GM19035 (cell line): ENCODE data around the gene NFIC.
"Not testable (repeated sequence)": the region's sequence is repeated elsewhere in the genome, so short reads cannot be mapped to it uniquely, and the experiment has no call there.

Experiments used
- ATAC-seq: cut with Tn5 transposase; IDR thresholded peaks from one replicate; pipeline ENCODE4 v1.9.1; 2021; ENCODE audit not compliant: unreplicated experiment

Gene NFIC

DNA sequence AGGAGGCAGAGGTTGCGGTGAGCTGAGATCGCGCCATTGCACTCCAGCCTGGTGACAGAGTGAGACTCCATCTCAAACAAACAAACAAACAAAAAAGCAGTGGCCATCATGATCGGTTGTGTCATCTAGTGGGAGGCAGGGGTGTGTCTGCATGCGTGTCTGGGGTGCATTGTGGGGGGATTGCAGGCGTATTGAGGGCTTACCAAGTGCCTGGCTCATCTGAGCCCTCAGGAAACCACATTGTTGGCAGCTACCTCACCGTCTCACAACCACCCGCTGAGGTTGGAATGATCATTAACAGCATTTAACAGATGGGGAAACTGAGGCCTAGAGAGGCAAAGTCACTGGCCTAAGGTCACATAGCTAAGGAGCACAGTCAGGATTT, 30.5 kb downstream of the NFIC start:
- no peak for ATAC-seq

DNA sequence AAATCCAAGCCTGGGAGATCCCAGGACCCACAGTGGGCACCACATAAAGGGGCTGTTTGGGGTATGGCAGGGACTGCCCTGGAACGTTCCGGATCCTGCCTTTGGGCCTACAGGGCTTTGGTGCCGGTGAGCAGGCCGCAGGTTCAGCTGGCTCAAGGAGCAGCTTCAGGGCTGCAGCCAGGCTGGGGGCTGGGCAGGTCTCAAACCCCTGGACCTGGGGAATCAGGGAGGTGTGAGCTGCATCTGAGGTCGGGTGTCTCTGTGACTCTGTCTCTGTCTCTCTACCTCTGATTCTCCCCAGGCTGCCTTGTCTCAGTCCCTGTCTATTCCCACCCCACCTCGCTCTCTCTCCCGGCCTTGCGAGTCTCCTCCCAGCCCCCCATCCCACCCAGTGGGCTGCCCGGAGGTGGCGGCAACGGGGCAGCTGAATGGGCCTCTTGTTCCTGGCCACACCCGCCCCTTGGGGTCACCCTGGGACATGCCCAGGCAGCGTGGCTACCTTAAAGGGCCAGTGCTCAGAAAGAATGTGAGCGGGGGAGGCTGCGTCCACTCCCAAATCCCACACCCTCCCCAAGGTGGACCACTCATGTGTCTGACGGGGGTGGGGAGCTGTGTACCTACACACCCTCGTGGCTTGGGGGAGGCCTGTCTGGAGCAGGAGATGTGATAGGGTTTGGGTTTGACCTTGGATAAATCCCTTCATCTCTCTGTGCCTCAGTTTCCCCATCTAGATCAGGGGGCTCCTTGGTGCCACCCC, 31.1 kb downstream of the NFIC start:
- ATAC-seq = no peak

DNA sequence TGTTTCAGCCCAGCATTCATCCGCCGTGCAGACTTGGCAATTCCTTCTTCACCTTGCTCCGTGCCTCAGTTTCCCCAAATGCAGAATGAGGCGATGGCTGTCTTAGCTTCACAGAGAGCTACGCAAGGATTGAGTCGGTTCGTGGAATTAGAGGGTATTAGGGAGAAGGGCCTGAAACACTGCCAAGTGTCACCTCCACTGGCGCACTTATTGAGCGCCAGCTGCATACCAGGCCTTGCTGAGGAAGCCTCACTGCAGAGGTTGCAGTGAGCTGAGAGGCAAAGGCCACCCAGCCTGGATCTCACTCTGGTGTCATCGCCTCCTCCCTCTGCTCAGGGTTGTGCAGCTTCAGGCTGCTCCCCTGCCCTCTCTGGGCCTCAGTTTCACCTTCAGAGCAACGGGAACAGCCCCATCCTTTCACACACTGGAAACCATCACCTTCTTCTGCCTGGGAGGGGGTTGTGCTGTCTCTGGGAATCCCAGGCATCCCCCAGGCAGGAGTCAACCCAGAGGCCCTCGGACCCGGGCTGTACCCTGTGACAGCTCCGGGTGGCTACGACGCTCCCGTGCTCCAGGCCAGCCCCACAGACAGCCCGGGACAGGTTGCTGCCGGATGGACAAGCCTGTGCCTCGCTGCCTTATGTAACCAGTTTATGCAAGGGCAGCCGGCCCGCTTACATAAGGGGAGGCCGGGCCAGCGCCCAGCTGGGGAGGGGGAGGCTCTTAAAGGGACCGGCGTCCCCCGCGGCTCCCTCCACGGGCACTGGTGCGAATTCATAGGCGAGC, 31.9 kb downstream of the NFIC start:
- no peak for ATAC-seq

GRCh38 chr19:3398900-3399278, 32.5 kb downstream of the NFIC start:
- no peak for ATAC-seq

DNA sequence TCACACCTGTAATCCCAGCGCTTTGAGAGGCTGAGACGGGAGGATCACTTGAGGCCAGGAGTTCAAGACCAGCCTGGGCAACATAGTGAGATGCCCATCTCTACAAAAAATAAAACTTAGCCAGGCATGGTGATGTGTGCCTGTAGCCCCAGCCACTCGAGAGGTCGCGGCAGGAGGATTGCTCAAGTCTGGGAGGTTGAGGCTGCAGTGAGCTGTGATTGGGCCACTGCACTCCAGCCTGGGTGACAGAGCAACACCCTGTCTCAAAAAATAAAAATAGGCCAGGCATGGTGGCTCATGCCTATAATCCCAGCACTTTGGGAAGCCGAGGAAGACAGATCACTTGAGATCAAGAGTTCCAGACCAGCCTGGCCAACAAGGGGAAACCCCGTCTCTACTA, 32.9 kb downstream of the NFIC start:
- ATAC-seq = not testable (repeated sequence)

GRCh38 chr19:3401004-3401768, 34.8 kb downstream of the NFIC start:
- no peak for ATAC-seq

- no peak for ATAC-seq
Observed at GRCh38 chr19:3402631-3403443, 36.5 kb downstream of the NFIC start.

GRCh38 chr19:3403489-3404323, 37.3 kb downstream of the NFIC start:
- ATAC-seq = no peak

DNA sequence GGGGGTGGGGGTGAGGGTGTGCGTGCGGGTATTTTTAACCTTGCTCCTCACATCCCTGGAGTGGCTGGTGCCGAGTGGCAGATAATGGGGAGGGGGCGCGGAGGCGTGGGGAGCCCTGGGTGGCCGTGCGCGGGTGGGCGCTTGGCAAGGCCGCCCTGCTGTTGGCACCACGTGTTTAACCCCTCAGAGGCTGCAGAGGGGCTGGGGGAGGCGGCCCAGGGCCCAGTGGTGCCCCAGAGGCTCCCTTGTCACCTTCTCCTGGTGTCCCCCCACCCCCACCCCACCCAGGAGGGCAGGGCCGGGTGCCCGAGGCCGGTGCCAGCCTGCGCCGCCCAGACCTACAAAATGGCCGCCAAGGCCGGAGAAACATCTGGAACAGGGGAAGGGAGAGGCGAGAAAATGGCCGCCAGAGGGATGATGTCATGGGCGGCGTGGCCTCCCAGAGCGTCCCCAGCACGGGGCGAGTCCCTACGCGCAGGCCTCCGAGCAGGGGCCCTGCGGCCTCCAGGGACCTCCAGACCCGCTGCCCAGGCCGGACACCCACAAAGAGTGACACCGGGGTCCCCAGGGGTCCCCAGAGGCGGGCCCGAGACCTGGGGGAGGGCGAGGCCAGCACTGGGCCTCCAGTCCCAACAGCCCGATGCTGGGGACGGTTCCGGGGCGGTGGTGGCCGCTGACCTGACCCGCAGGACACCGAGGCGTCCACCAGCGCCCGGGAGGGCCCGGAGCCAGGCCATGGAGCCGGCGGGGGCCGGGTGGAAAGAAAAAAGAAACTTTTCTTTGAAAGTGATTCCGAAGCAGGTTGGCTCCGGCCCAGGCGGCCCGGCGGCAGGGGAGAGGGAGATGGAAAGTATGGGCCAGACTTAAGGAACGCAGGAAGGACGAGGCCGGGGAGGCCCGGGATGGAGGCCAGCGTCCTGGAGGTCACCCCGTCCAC, 38.2 kb downstream of the NFIC start:
- no peak for ATAC-seq

DNA sequence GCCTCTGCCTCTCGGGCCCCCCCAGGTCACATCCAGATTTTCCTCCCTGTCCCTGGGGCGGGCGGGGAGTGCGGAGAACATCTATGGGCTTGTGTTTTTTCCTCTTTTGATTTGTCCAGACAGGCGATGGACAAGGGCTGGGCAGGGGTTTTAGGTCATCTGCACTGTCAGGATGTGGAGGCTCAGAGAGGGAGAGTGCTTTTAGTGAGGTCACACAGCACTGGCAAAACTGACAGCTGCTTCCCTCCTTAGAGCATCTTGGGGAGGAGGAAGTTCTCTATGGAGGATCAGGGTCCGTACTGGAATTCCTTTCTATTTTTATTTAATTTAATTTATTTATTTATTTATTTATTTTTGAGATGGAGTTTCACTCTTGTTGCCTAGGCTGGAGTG, 38.9 kb downstream of the NFIC start:
- no peak for ATAC-seq

GRCh38 chr19:3406571-3407111, 40.3 kb downstream of the NFIC start:
- no peak for ATAC-seq

GRCh38 chr19:3407556-3408516, 41.5 kb downstream of the NFIC start:
- no peak for ATAC-seq

- no peak for ATAC-seq
Observed at GRCh38 chr19:3408996-3409345, 42.6 kb downstream of the NFIC start.

DNA sequence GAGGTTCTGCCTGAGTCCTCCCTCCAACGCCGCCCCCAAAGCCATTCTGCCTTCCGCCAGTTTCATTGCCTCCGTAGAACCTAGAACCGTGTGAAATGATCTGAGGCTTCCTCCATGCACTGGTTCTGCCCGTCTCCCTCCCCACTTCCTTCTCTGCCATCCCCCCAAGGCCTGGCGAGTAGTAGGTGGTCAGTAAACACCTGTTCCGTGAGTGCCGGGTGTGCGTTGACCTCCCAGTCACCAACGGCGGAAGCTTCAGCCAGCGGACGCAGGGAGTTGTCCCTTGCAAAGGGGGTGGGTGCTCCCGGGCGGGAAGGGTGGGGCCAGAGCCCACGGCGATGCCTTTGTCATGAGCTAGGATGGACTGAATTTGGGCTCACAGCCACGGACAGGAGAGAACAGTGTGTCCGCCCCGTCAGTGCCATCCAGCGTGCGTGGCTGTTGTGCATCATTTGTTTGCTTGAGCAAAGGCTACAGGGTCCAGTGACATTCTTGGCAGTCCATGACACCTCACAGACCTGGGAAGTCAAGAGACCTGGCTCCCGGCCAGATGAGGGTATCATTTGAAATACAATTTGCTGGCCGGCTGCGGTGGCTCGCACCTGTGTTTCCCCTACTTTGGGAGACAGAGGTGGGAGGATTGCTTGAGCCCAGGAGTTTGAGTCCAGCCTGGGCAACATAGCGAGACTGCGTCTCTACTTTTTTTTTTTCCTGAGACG, 43.1 kb downstream of the NFIC start:
- ATAC-seq = no peak

GRCh38 chr19:3411636-3412035, 45.3 kb downstream of the NFIC start:
- no peak for ATAC-seq

DNA sequence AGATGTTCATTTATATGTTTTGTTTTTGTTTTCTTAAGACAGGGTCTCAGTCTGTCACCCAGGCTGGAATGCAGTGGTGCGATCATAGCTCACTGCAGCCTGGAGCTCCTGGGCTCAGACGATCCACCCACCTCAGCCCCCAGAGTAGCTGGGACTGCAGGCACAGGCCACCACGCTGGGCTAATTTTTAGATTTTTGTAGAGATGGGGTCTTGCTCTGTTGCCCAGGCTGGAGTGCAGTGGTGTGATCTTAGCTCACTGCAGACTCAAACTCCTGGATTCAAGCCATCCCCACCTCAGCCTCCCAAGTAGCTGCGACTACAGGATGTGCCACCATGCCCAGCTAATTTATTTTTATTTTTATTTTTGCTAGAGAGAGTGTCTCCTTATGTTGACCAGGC, 45.7 kb downstream of the NFIC start:
- no peak for ATAC-seq

GRCh38 chr19:3413796-3414327, 47.5 kb downstream of the NFIC start:
- no peak for ATAC-seq
